ENCODE measurements around the gene PDZRN4.

Gene PDZRN4

DNA sequence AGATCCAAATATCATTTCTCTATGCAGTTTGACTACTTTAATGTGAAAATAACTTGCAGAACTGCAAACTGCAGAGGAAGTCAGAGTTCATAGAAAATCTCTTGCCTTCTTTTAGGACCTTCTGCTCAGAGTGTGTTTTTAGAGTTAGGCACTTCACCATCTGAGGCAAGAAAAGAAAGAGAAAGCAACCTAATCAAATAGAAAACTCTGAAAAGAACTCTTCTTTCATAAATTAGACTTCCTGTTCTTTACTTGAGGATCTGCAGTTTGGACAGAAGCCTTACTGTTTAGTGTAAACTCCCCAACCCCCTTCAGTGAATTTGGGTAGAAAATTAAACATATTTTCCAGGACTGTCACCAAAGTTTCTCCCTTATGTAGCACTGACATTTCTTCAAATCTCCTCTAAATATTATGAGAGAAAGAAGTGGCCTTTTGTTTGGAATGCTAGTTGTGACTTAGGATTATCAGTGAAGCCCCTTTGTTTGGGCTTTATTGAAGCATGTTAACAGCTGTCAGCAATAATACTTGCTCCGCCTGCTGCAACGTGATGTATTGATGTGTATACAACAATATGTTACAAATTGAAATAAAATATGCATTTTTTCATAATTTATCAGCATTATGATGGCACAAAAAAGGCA, 99.5 kb downstream of the PDZRN4 start:
- Histone ChIP-seq H3K9me3 (ENCODE audit: insufficient read depth, low read depth, low read length) (no peaks in the 10 kb centered on the region; the same call in 1 of the 2 replicates), H3K9me2 (replicated peaks; ENCODE audit: low read depth, low read length) (no peaks in the 10 kb centered on the region), H3K36me3 (ENCODE audit: insufficient read depth, low read length) (no peaks in the 10 kb centered on the region), H3K9ac (ENCODE audit: low read depth, low read length, poor library complexity, severe bottlenecking) (no peak overlapping the region), H4K20me1 (ENCODE audit: insufficient read depth, low read length, poor library complexity, severe bottlenecking) (no peaks in the 10 kb centered on the region), H3K4me3 (ENCODE audit: low read length, poor library complexity, severe bottlenecking) (no peak overlapping the region), H3K4me1 (ENCODE audit: insufficient read depth, low read length, poor library complexity, severe bottlenecking) (peaks cover 24% of the 10 kb centered on the region), H2AFZ (ENCODE audit: low read length) (peak overlapping the region; percentile 63), H3K4me2 (ENCODE audit: low read depth, low read length, poor library complexity, severe bottlenecking) (peak overlapping the region; percentile 29), H3F3A (ENCODE audit: low read depth) (no peaks in the 10 kb centered on the region; the same call in 1 of the 2 replicates), H3K79me2 (ENCODE audit: insufficient read depth, low read length) (no peaks in the 10 kb centered on the region), H3K27me3 (ENCODE audit: insufficient read depth, low read length, poor library complexity, severe bottlenecking) (no peaks in the 10 kb centered on the region)
- TF ChIP-seq EZH2phosphoT487 (IDR thresholded peaks at IDR 0.05; ENCODE audit: borderline replicate concordance), result no peak
- TF ChIP-seq, protein P1, sequence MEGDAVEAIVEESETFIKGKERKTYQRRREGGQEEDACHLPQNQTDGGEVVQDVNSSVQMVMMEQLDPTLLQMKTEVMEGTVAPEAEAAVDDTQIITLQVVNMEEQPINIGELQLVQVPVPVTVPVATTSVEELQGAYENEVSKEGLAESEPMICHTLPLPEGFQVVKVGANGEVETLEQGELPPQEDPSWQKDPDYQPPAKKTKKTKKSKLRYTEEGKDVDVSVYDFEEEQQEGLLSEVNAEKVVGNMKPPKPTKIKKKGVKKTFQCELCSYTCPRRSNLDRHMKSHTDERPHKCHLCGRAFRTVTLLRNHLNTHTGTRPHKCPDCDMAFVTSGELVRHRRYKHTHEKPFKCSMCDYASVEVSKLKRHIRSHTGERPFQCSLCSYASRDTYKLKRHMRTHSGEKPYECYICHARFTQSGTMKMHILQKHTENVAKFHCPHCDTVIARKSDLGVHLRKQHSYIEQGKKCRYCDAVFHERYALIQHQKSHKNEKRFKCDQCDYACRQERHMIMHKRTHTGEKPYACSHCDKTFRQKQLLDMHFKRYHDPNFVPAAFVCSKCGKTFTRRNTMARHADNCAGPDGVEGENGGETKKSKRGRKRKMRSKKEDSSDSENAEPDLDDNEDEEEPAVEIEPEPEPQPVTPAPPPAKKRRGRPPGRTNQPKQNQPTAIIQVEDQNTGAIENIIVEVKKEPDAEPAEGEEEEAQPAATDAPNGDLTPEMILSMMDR (conservative IDR thresholded peaks at IDR 0.05; ENCODE audit: low read length), result no peak

DNA sequence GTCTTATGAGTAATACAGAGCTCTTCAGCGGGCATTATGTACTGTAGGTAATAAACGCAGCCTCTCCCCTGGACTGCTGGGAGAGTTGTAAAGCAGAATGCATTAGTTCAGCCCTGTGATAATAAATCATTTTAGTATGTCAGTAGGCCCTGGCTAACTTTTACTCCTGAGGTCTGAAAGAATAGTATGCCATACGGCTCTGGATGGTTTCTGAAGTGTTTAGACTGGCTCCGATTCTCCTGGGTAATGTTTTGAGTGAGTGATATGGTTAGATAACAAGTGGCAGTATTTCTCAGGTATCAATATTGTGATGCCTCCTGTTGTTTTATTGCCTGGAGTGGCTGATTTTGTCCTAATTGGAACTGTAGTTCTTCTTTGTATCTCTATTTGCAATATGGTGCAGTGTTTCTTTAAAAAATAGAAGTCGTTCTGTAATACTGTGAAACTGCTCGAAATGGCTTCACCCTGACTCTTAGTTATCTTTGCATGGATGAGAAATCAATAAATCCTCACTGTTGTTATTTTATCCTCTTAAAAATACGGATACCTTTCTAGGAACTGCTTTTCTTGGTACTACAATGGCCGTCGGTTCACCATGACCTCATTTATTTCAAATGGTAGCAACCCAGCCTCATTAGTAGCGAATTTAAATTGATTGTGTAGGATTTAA, 100.2 kb downstream of the PDZRN4 start:
- Histone ChIP-seq H3K36me3 (ENCODE audit: insufficient read depth, low read length) (no peaks in the 10 kb centered on the region), H4K20me1 (ENCODE audit: insufficient read depth, low read length, poor library complexity, severe bottlenecking) (no peaks in the 10 kb centered on the region), H3K4me2 (ENCODE audit: low read depth, low read length, poor library complexity, severe bottlenecking) (no peak overlapping the region), H3K9ac (ENCODE audit: low read depth, low read length, poor library complexity, severe bottlenecking) (no peak overlapping the region), H3K27me3 (ENCODE audit: insufficient read depth, low read length, poor library complexity, severe bottlenecking) (no peaks in the 10 kb centered on the region), H3K79me2 (ENCODE audit: insufficient read depth, low read length) (no peaks in the 10 kb centered on the region), H2AFZ (ENCODE audit: low read length) (no peak overlapping the region; the same call in 1 of the 2 replicates), H3K4me3 (ENCODE audit: low read length, poor library complexity, severe bottlenecking) (no peak overlapping the region), H3K9me2 (replicated peaks; ENCODE audit: low read depth, low read length) (no peaks in the 10 kb centered on the region), H3K4me1 (ENCODE audit: insufficient read depth, low read length, poor library complexity, severe bottlenecking) (peaks cover 24% of the 10 kb centered on the region), H3K9me3 (ENCODE audit: insufficient read depth, low read depth, low read length) (no peaks in the 10 kb centered on the region), H3F3A (ENCODE audit: low read depth) (no peaks in the 10 kb centered on the region; the same call in 1 of the 2 replicates)
- TF ChIP-seq EZH2phosphoT487 (IDR thresholded peaks at IDR 0.05; ENCODE audit: borderline replicate concordance), result no peak
- TF ChIP-seq, protein P1 (conservative IDR thresholded peaks at IDR 0.05; ENCODE audit: low read length), result no peak

DNA sequence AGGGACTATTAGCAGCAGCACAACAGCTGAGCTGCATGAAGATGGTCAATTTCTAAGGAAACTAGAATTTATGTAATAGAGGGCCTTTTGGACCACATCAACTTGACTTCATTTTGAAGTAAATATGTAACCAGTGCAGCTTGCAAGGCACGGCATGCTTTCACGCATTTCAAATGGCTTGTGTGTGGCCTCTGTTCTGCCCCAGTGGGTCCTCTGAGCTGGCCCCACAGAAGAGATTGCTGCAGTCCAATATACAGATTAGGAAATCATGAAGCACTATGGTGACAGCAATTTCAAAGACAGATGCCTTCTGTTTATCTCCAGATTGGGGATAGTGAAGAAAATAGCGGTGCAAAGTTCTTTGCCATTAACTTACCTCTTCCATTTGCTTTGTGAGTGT, 101.4 kb downstream of the PDZRN4 start:
- no peaks in the 10 kb centered on the region for H3K27me3 ChIP-seq (ENCODE audit: insufficient read depth, low read length, poor library complexity, severe bottlenecking)
- H3K4me2 ChIP-seq (ENCODE audit: low read depth, low read length, poor library complexity, severe bottlenecking), result no peak overlapping the region
- TF ChIP-seq, protein P1 (conservative IDR thresholded peaks at IDR 0.05; ENCODE audit: low read length), result no peak
- no peak for TF ChIP-seq EZH2phosphoT487 (IDR thresholded peaks at IDR 0.05; ENCODE audit: borderline replicate concordance)
- H3K9me2 ChIP-seq (replicated peaks; ENCODE audit: low read depth, low read length), result no peaks in the 10 kb centered on the region
- no peak overlapping the region for H3K9ac ChIP-seq (ENCODE audit: low read depth, low read length, poor library complexity, severe bottlenecking)
- H3K9me3 ChIP-seq (ENCODE audit: insufficient read depth, low read depth, low read length), result no peaks in the 10 kb centered on the region
- H3K4me3 ChIP-seq (ENCODE audit: low read length, poor library complexity, severe bottlenecking), result no peak overlapping the region
- H3F3A ChIP-seq (ENCODE audit: low read depth), result no peaks in the 10 kb centered on the region; the same call in 1 of the 2 replicates
- no peaks in the 10 kb centered on the region for H3K79me2 ChIP-seq (ENCODE audit: insufficient read depth, low read length)
- H2AFZ ChIP-seq (ENCODE audit: low read length), result no peak overlapping the region
- no peaks in the 10 kb centered on the region for H3K36me3 ChIP-seq (ENCODE audit: insufficient read depth, low read length)
- H4K20me1 ChIP-seq (ENCODE audit: insufficient read depth, low read length, poor library complexity, severe bottlenecking), result no peaks in the 10 kb centered on the region
- peaks cover 20% of the 10 kb centered on the region for H3K4me1 ChIP-seq (ENCODE audit: insufficient read depth, low read length, poor library complexity, severe bottlenecking)
